Ishikawa (cell line): Measurements from ENCODE around the gene DDRGK1.

ENCODE experiments used
- CEBPB ChIP-seq: IDR thresholded peaks from 2 replicates; pipeline ENCODE4 v1.6.1; 2012
- CREB1 ChIP-seq: IDR thresholded peaks from 2 replicates; pipeline ENCODE4 v1.6.1; 2012; ENCODE audit warnings: low read depth
- EGR1 ChIP-seq: IDR thresholded peaks from 2 replicates; pipeline ENCODE4 v1.6.1; 2012
- EP300 ChIP-seq: IDR thresholded peaks from 2 replicates; pipeline ENCODE4 v1.6.1; 2012; ENCODE audit warnings: borderline replicate concordance
- FOXM1 ChIP-seq: IDR thresholded peaks from 2 replicates; pipeline ENCODE4 v1.6.1; 2012; ENCODE audit warnings: low read depth, borderline replicate concordance
- MAX ChIP-seq: IDR thresholded peaks from 2 replicates; pipeline ENCODE4 v1.6.1; 2012
- NFIC ChIP-seq: IDR thresholded peaks from 2 replicates; pipeline ENCODE4 v1.6.1; 2012
- RAD21 ChIP-seq: IDR thresholded peaks from 2 replicates; pipeline ENCODE4 v1.6.1; 2012; ENCODE audit warnings: low read depth
- REST ChIP-seq: IDR thresholded peaks from 2 replicates; pipeline ENCODE4 v1.6.1; 2012; ENCODE audit warnings: low read depth, mild to moderate bottlenecking
- TAF1 ChIP-seq: IDR thresholded peaks from 2 replicates; pipeline ENCODE4 v1.6.1; 2012; ENCODE audit warnings: low read depth, mild to moderate bottlenecking
- TCF12 ChIP-seq: IDR thresholded peaks from 2 replicates; pipeline ENCODE4 v1.6.1; 2012; ENCODE audit warnings: low read depth
- TEAD4 ChIP-seq: IDR thresholded peaks from 2 replicates; pipeline ENCODE4 v1.6.1; 2012
- USF1 ChIP-seq: IDR thresholded peaks from 2 replicates; pipeline ENCODE4 v1.6.1; 2012
- YY1 ChIP-seq: IDR thresholded peaks from 2 replicates; pipeline ENCODE4 v1.6.1; 2012; ENCODE audit warnings: low read depth
- ZBTB7A ChIP-seq: IDR thresholded peaks from 2 replicates; pipeline ENCODE4 v1.6.1; 2012; ENCODE audit warnings: low read depth

DDRGK1 gene

GRCh38 chr20:3227506-3227905, 23.0 kb upstream of the DDRGK1 start:
- TF ChIP-seq YY1: 0 out of 2 replicates have a peak, but pooled peaks have one; percentile 28
- TF ChIP-seq USF1: no peak
- peak; percentile 65 for TF ChIP-seq TEAD4

GRCh38 chr20:3226864-3227263, 22.4 kb upstream of the DDRGK1 start:
- TF ChIP-seq MAX: no peak

- TF ChIP-seq USF1: no peak
- no peak for TF ChIP-seq TAF1
- TF ChIP-seq REST: no peak
- TF ChIP-seq ZBTB7A: no peak
- TF ChIP-seq EP300: no peak
- TF ChIP-seq FOXM1: no peak
- no peak for TF ChIP-seq CEBPB
- no peak for TF ChIP-seq CREB1
- TF ChIP-seq NFIC: no peak
- no peak for TF ChIP-seq MAX
- TF ChIP-seq TCF12: no peak
- no peak for TF ChIP-seq RAD21
- TF ChIP-seq YY1: no peak
- TF ChIP-seq EGR1: no peak
- TF ChIP-seq TEAD4: no peak
Observed at GRCh38 chr20:3226093-3226492, 21.6 kb upstream of the DDRGK1 start.

GRCh38 chr20:3224681-3225421, 20.4 kb upstream of the DDRGK1 start:
- TF ChIP-seq TCF12: no peak
- no peak for TF ChIP-seq YY1
- no peak for TF ChIP-seq FOXM1
- TF ChIP-seq MAX: no peak
- no peak for TF ChIP-seq USF1
- TF ChIP-seq ZBTB7A: no peak
- TF ChIP-seq CREB1: no peak
- TF ChIP-seq RAD21: no peak
- TF ChIP-seq CEBPB: no peak
- no peak for TF ChIP-seq EGR1
- TF ChIP-seq EP300: no peak
- TF ChIP-seq NFIC: no peak

- TF ChIP-seq NFIC (no peak), EGR1 (no peak), MAX (no peak), TCF12 (no peak), TEAD4 (no peak), RAD21 (no peak), CEBPB (no peak), EP300 (no peak), FOXM1 (no peak), CREB1 (no peak), REST (no peak), ZBTB7A (no peak), USF1 (no peak), YY1 (no peak), TAF1 (no peak)
Observed at GRCh38 chr20:3223994-3224680, 19.7 kb upstream of the DDRGK1 start.
